ENCODE measurements around the gene BHLHE41. TPM values are rescaled to one million over a fixed set of nuclear protein-coding genes. Genes with fewer than 3 reads are reported as not detected.
A peak's percentile ranks its signal among the peaks of the same experiment; 100 is the strongest.

The BHLHE41 gene
- 1.5 TPM for polyA plus RNA-seq (2012; ENCODE audit: missing spikeins)

DNA sequence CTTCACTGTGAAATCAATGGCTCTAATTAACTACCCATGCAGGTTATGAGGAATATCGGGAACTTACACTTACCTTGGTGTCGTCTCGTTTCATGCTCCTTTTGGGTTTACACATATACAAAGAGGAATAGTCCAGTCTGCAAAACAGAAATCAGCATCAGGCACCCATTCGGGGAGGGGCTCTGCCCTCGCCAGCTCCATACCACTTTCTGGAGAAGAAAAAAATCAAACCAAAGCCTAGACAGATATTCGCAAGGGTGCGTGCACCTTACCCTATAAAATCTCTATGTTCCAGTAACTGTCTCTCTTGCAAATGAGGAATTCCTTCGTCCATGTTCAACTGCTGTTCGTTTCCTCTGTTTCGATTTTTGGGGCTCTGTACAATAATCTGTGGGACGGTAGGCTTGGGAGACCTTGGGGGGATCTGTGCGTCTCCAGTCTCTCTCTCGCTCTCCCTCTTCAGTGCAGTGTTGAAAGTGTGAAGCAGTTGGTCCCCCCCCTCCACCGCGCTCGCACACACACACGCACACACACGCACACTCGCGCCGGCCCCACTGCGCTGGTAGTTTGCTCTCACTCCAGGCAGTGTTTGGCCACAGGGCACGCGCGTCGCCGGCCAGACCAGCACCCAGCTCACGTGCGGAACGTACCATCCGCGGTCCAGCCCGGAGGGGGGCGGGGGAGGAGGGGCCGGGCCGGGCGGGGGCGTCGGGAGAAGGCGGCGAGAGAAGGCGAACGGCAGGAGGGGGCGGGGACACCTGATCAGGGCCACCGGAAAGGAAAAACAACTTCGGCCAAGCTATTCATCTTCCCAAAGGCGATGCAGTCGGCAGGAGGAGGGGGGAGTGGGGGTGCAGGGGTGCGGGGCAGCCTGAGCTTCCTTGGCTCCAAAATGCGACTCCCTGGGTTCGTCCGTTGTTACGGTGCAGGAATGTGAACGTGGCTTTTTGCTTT is at the start of gene BHLHE41:
TSS of gene BHLHE41 (minus strand) at position 592 of the 954 bp plus-strand sequence. CDS start at position 334, 258 bp downstream.
- peak; percentile 94 for FAIRE-seq
- no peak for TF ChIP-seq POLR2AphosphoS5 (IDR thresholded peaks at IDR 0.05; ENCODE audit: low read depth, low read length)
- no peak for TF ChIP-seq POLR2A (IDR thresholded peaks at IDR 0.05; ENCODE audit: low read depth, low read length)
- no peak for TF ChIP-seq TAF1 (IDR thresholded peaks at IDR 0.05; ENCODE audit: borderline replicate concordance, low read depth, low read length)
- peak; percentile 36 for DNase-seq (ENCODE audit: insufficient read length)

DNA sequence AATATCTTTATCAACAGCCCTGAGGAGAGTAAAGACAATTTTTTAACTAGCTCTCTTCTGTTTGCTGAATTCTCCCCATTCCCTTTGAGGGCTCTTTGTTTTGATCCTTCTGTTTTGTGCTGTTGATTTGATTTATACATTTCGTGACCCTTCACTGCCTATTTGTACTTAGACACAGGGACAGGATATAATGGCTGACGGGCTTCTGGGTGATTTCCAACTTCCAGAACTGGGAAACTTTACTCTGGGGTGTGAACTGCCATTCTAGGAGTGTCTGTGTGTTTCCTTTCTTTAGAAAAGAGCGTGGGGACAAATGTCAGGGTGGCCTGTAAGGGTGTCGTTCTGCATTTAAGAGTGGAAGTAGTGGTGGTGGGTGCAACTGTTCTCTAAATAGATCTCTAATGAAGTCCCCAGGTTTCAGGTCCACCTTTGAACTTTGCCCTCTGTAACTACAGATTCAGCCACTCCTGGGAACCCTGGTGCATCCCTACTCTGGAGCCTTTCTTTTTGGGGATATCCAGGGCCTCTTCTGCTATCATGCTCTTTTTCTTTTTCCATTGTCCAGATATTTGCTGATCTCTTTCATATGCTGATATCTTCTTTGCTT is 48.2 kb upstream of the BHLHE41 start:
- FAIRE-seq = peak; percentile 63
- TF ChIP-seq POLR2A (IDR thresholded peaks at IDR 0.05; ENCODE audit: low read depth, low read length) = no peak
- no peak for TF ChIP-seq POLR2AphosphoS5 (IDR thresholded peaks at IDR 0.05; ENCODE audit: low read depth, low read length)
- no peak for TF ChIP-seq TAF1 (IDR thresholded peaks at IDR 0.05; ENCODE audit: borderline replicate concordance, low read depth, low read length)
- no peak for DNase-seq (ENCODE audit: insufficient read length)

- DNase-seq (ENCODE audit: insufficient read length) (no peak), FAIRE-seq (no peak)
- TF ChIP-seq TAF1 (IDR thresholded peaks at IDR 0.05; ENCODE audit: borderline replicate concordance, low read depth, low read length) (no peak), POLR2AphosphoS5 (IDR thresholded peaks at IDR 0.05; ENCODE audit: low read depth, low read length) (no peak), POLR2A (IDR thresholded peaks at IDR 0.05; ENCODE audit: low read depth, low read length) (no peak)
Observed at GRCh38 chr12:26172539-26172938, 47.7 kb upstream of the BHLHE41 start.

GRCh38 chr12:26172013-26172412 is 47.2 kb upstream of the BHLHE41 start:
- FAIRE-seq (no peak), DNase-seq (ENCODE audit: insufficient read length) (no peak)
- TF ChIP-seq POLR2A (IDR thresholded peaks at IDR 0.05; ENCODE audit: low read depth, low read length) = no peak
- no peak for TF ChIP-seq POLR2AphosphoS5 (IDR thresholded peaks at IDR 0.05; ENCODE audit: low read depth, low read length)
- TF ChIP-seq TAF1 (IDR thresholded peaks at IDR 0.05; ENCODE audit: borderline replicate concordance, low read depth, low read length) = no peak

- FAIRE-seq (peak; percentile 46), DNase-seq (ENCODE audit: insufficient read length) (no peak)
- TF ChIP-seq POLR2AphosphoS5 (IDR thresholded peaks at IDR 0.05; ENCODE audit: low read depth, low read length) (no peak), TAF1 (IDR thresholded peaks at IDR 0.05; ENCODE audit: borderline replicate concordance, low read depth, low read length) (no peak), POLR2A (IDR thresholded peaks at IDR 0.05; ENCODE audit: low read depth, low read length) (no peak)
Observed at GRCh38 chr12:26164118-26164517, 39.3 kb upstream of the BHLHE41 start.

- TF ChIP-seq TAF1 (IDR thresholded peaks at IDR 0.05; ENCODE audit: borderline replicate concordance, low read depth, low read length) (no peak), POLR2AphosphoS5 (IDR thresholded peaks at IDR 0.05; ENCODE audit: low read depth, low read length) (no peak), POLR2A (IDR thresholded peaks at IDR 0.05; ENCODE audit: low read depth, low read length) (no peak)
- FAIRE-seq = peak; percentile 96
Observed at GRCh38 chr12:26162905-26163304, 38.1 kb upstream of the BHLHE41 start.

GRCh38 chr12:26162174-26162573 is 37.3 kb upstream of the BHLHE41 start:
- FAIRE-seq = peak; percentile 65
- no peak for TF ChIP-seq POLR2A (IDR thresholded peaks at IDR 0.05; ENCODE audit: low read depth, low read length)
- no peak for DNase-seq (ENCODE audit: insufficient read length)

More at GRCh38 chr12:26162905-26163304, 38.1 kb upstream of the BHLHE41 start:
- no peak for DNase-seq (ENCODE audit: insufficient read length)

- no peak for DNase-seq (ENCODE audit: insufficient read length)
- peak; percentile 73 for FAIRE-seq
- TF ChIP-seq TAF1 (IDR thresholded peaks at IDR 0.05; ENCODE audit: borderline replicate concordance, low read depth, low read length) = no peak
- no peak for TF ChIP-seq POLR2A (IDR thresholded peaks at IDR 0.05; ENCODE audit: low read depth, low read length)
- TF ChIP-seq POLR2AphosphoS5 (IDR thresholded peaks at IDR 0.05; ENCODE audit: low read depth, low read length) = no peak
Observed at GRCh38 chr12:26158078-26158764, 33.4 kb upstream of the BHLHE41 start.

- DNase-seq (ENCODE audit: insufficient read length) = no peak
- TF ChIP-seq POLR2AphosphoS5 (IDR thresholded peaks at IDR 0.05; ENCODE audit: low read depth, low read length) (no peak), TAF1 (IDR thresholded peaks at IDR 0.05; ENCODE audit: borderline replicate concordance, low read depth, low read length) (no peak), POLR2A (IDR thresholded peaks at IDR 0.05; ENCODE audit: low read depth, low read length) (no peak)
- FAIRE-seq = no peak
Observed at GRCh38 chr12:26157001-26157400, 32.2 kb upstream of the BHLHE41 start.

- FAIRE-seq (peak; percentile 97), DNase-seq (ENCODE audit: insufficient read length) (peak; percentile 19)
- TF ChIP-seq TAF1 (IDR thresholded peaks at IDR 0.05; ENCODE audit: borderline replicate concordance, low read depth, low read length) = no peak
- TF ChIP-seq POLR2A (IDR thresholded peaks at IDR 0.05; ENCODE audit: low read depth, low read length) = peak; percentile 59
- peak; percentile 83; the same call in 1 of the 2 replicates for TF ChIP-seq POLR2AphosphoS5 (IDR thresholded peaks at IDR 0.05; ENCODE audit: low read depth, low read length)
Observed at GRCh38 chr12:26156201-26156871, 31.5 kb upstream of the BHLHE41 start.
